ENCODE measurements around the gene STMN3. TPM values are rescaled to one million over a fixed set of nuclear protein-coding genes. Genes with fewer than 3 reads are reported as not detected.

STMN3 gene
- total and polyA plus RNA-seq, 2 of the 8 experiments (the other 6 are each of a cell fraction or from before 2014, with no cell fraction given) = 51.5 to 63.1 TPM

GRCh38 chr20:63618291-63618980 is 34.8 kb downstream of the STMN3 start:
- H3K79me1 ChIP-seq (ENCODE audit: low read depth, low read length) = peaks cover 9% of the 10 kb centered on the region
- H2BK15ac ChIP-seq (ENCODE audit: low read length) = no peak overlapping the region
- no peak overlapping the region for H2BK120ac ChIP-seq (replicated peaks; ENCODE audit: low read depth, low read length)
- no peak overlapping the region for H4K5ac ChIP-seq (ENCODE audit: insufficient read length, low read depth, low read length)
- ChIA-PET POLR2A (ENCODE audit: partially characterized antibody) (no interaction called here), CTCF (ENCODE audit: partially characterized antibody) (interaction anchor here (0.6 to 2.2 kb wide), 8 partner anchors 14 to 395 kb away, joined by 3 to 7 read pairs (median 3); no protein-coding TSS in a partner anchor)
- H3K18ac ChIP-seq (ENCODE audit: extremely low read depth, low read length) = no peak overlapping the region
- peaks cover 3 to 5% of the 10 kb centered on the region in 2 experiments for H4K20me1 ChIP-seq (replicated peaks in 1 of 2; ENCODE audit: control insufficient read depth in 1 of 2, insufficient read depth in 2 of 2, low read length in 2 of 2)
- H2BK12ac ChIP-seq (ENCODE audit: low read depth, low read length) = no peak overlapping the region
- H3K4me2 ChIP-seq (ENCODE audit: insufficient read depth in 1 of 2, low read depth in 2 of 2, low read length in 2 of 2) = no peak overlapping the region
- FAIRE-seq = no peak
- no peak overlapping the region for H3K4me3 ChIP-seq (ENCODE audit: extremely low read depth in 1 of 4, insufficient read depth in 2 of 4, low read depth in 3 of 4, low read length in 4 of 4)
- no peak overlapping the region for H2AK5ac ChIP-seq (ENCODE audit: low read depth, low read length)
- no peaks in the 10 kb centered on the region for H3K23me2 ChIP-seq (ENCODE audit: low read depth, low read length)
- peaks cover 5 to 20% (median 14%) of the 10 kb centered on the region in 4 experiments; a peak in 5 of 8 replicates for H3K36me3 ChIP-seq (ENCODE audit: control insufficient read depth in 2 of 4, insufficient read depth in 4 of 4, low read length in 3 of 4)
- no peak overlapping the region for H2AFZ ChIP-seq (ENCODE audit: low read length)
- H4K8ac ChIP-seq (ENCODE audit: extremely low read depth, insufficient read depth, low read length) = no peak overlapping the region
- no peak overlapping the region for H2BK5ac ChIP-seq (ENCODE audit: low read depth, low read length)
- no peaks in the 10 kb centered on the region; a peak in 2 of 7 replicates for H3K27me3 ChIP-seq (replicated peaks in 1 of 4; ENCODE audit: control insufficient read depth in 3 of 4, extremely low read depth in 1 of 4, insufficient read depth in 3 of 4, low read length in 3 of 4)
- 88% methylated on average over 11 of the region's 11 CpGs; no CpG with 5 or more reads in 1 of the 2 experiments for WGBS, 2 experiments (ENCODE audit: extremely low coverage in 1 of 2, insufficient coverage in 1 of 2, insufficient read length in 1 of 2, insufficient replicate concordance in 2 of 2, low coverage in 1 of 2, low lambda C conversion rate in 2 of 2, missing lambda C conversion rate in 1 of 2)
- no peaks in the 10 kb centered on the region; a peak in 1 of 7 replicates for H3K4me1 ChIP-seq (replicated peaks in 1 of 4; ENCODE audit: control insufficient read depth in 3 of 4, insufficient read depth in 4 of 4, low read length in 3 of 4)
- peaks cover 9% of the 10 kb centered on the region in 2 experiments; a peak in 3 of 4 replicates for H3K9me3 ChIP-seq (ENCODE audit: insufficient read depth in 2 of 2, low read depth in 1 of 2, low read length in 1 of 2)
- no peak overlapping the region for H3K9ac ChIP-seq (replicated peaks in 1 of 4; ENCODE audit: extremely low read depth in 1 of 4, low read depth in 3 of 4, low read length in 3 of 4)
- no peak overlapping the region for H3K23ac ChIP-seq (ENCODE audit: insufficient read length)
- H3K4ac ChIP-seq (replicated peaks; ENCODE audit: insufficient read length, low read depth, low read length) = no peak overlapping the region
- H3K27ac ChIP-seq (ENCODE audit: low read depth, low read length) = no peak overlapping the region
- H3K14ac ChIP-seq (ENCODE audit: insufficient read length) = no peak overlapping the region
- H3K79me2 ChIP-seq (ENCODE audit: control insufficient read depth in 1 of 2, insufficient read depth in 2 of 2, low read length in 2 of 2) = peaks cover 0 to 36% of the 10 kb centered on the region in 2 experiments; a peak in 2 of 4 replicates
- TF ChIP-seq TEAD4 (IDR thresholded peaks at IDR 0.05; ENCODE audit: low read depth, low read length) = no peak
- TF ChIP-seq MAX (IDR thresholded peaks at IDR 0.05) = no peak
- H2BK20ac ChIP-seq (ENCODE audit: low read length) = no peak overlapping the region
- H3K56ac ChIP-seq (replicated peaks; ENCODE audit: insufficient read length, low read depth, low read length) = no peak overlapping the region
- no peak for DNase-seq (ENCODE audit: low read depth in 1 of 2, low spot score in 2 of 2)
- no peak overlapping the region for H4K91ac ChIP-seq (replicated peaks; ENCODE audit: insufficient read length, low read length)

Measured in H1 (cell line).